ENCODE measurements around the gene MAGI2. TPM values are rescaled to one million over a fixed set of nuclear protein-coding genes. Genes with fewer than 3 reads are reported as not detected.
"Not testable (repeated sequence)": the region's sequence is repeated elsewhere in the genome, so short reads cannot be mapped to it uniquely, and the experiment has no call there.

Gene MAGI2
- total RNA-seq, 4 donors from 2014 or later: 0.90 to 2.4 (median 0.99) TPM

- Histone ChIP-seq H3K4me1 (no peaks in the 10 kb centered on the region), H3K36me3 (no peaks in the 10 kb centered on the region), H3K27ac (no peak overlapping the region), H3K9me3 (no peaks in the 10 kb centered on the region), H3K27me3 (no peaks in the 10 kb centered on the region), H3K4me3 (no peak overlapping the region)
- no peak for ATAC-seq
- TF ChIP-seq POLR2A (IDR thresholded peaks at IDR 0.05) (no peak), CTCF (IDR thresholded peaks at IDR 0.05 in 4 of 5, conservative IDR thresholded peaks at IDR 0.05 in 1 of 5) (no peak)
- in situ Hi-C loops (cut with MboI; ENCODE audit: low sequenced_read_pairs in 4 of 4): no loop called here
- intact Hi-C loops (cut with DNase I; ENCODE audit: low total_unique reads): no loop called here
- DNase-seq: no peak
Observed at GRCh38 chr7:78594156-78594555, 859.3 kb downstream of the MAGI2 start.

- Histone ChIP-seq H3K36me3 (no peaks in the 10 kb centered on the region), H3K9me3 (no peaks in the 10 kb centered on the region), H3K27me3 (no peaks in the 10 kb centered on the region), H3K4me3 (no peak overlapping the region), H3K27ac (no peak overlapping the region), H3K4me1 (no peaks in the 10 kb centered on the region)
- intact Hi-C loops (cut with DNase I; ENCODE audit: low total_unique reads): no loop called here
- TF ChIP-seq POLR2A (IDR thresholded peaks at IDR 0.05): no peak
- no peak for TF ChIP-seq CTCF (IDR thresholded peaks at IDR 0.05 in 4 of 5, conservative IDR thresholded peaks at IDR 0.05 in 1 of 5)
- DNase-seq: no peak
- no peak for ATAC-seq
- in situ Hi-C loops (cut with MboI; ENCODE audit: low sequenced_read_pairs in 4 of 4): no loop called here
Observed at GRCh38 chr7:78588393-78588792, 865.1 kb downstream of the MAGI2 start.

GRCh38 chr7:78587443-78588044, 865.9 kb downstream of the MAGI2 start:
- Histone ChIP-seq H3K4me3 (no peak overlapping the region), H3K4me1 (no peaks in the 10 kb centered on the region), H3K27me3 (no peaks in the 10 kb centered on the region), H3K27ac (no peak overlapping the region), H3K9me3 (no peaks in the 10 kb centered on the region), H3K36me3 (no peaks in the 10 kb centered on the region)
- in situ Hi-C loops (cut with MboI; ENCODE audit: low sequenced_read_pairs in 4 of 4) (no loop called here), intact Hi-C loops (cut with DNase I; ENCODE audit: low total_unique reads) (no loop called here)
- ATAC-seq (no peak), DNase-seq (no peak)
- TF ChIP-seq POLR2A (IDR thresholded peaks at IDR 0.05) (no peak), CTCF (IDR thresholded peaks at IDR 0.05 in 4 of 5, conservative IDR thresholded peaks at IDR 0.05 in 1 of 5) (no peak)

- in situ Hi-C loops (cut with MboI; ENCODE audit: low sequenced_read_pairs in 4 of 4) (no loop called here), intact Hi-C loops (cut with DNase I; ENCODE audit: low total_unique reads) (no loop called here)
- H3K4me3 ChIP-seq: no peak overlapping the region
- no peak for DNase-seq
- H3K36me3 ChIP-seq: no peaks in the 10 kb centered on the region
- no peak for TF ChIP-seq POLR2A (IDR thresholded peaks at IDR 0.05)
- no peak for TF ChIP-seq CTCF (IDR thresholded peaks at IDR 0.05 in 4 of 5, conservative IDR thresholded peaks at IDR 0.05 in 1 of 5)
- H3K27ac ChIP-seq: no peak overlapping the region
- no peaks in the 10 kb centered on the region for H3K9me3 ChIP-seq
- H3K4me1 ChIP-seq: no peaks in the 10 kb centered on the region
- H3K27me3 ChIP-seq: no peaks in the 10 kb centered on the region
- ATAC-seq: no peak
Observed at GRCh38 chr7:78585980-78586379, 867.5 kb downstream of the MAGI2 start.

- intact Hi-C loops (cut with DNase I; ENCODE audit: low total_unique reads): no loop called here
- Histone ChIP-seq H3K36me3 (no peaks in the 10 kb centered on the region), H3K4me3 (no peak overlapping the region), H3K27me3 (no peaks in the 10 kb centered on the region), H3K9me3 (no peaks in the 10 kb centered on the region), H3K4me1 (no peaks in the 10 kb centered on the region), H3K27ac (no peak overlapping the region)
- no peak for TF ChIP-seq POLR2A (IDR thresholded peaks at IDR 0.05)
- TF ChIP-seq CTCF (IDR thresholded peaks at IDR 0.05 in 4 of 5, conservative IDR thresholded peaks at IDR 0.05 in 1 of 5): no peak
- in situ Hi-C loops (cut with MboI; ENCODE audit: low sequenced_read_pairs in 4 of 4): no loop called here
- ATAC-seq: no peak
- no peak for DNase-seq
Observed at GRCh38 chr7:78578686-78579085, 874.8 kb downstream of the MAGI2 start.

GRCh38 chr7:78577174-78577952, 876.1 kb downstream of the MAGI2 start:
- H3K27me3 ChIP-seq; H3K4me1 ChIP-seq; DNase-seq; ATAC-seq; in situ Hi-C loops (cut with MboI; ENCODE audit: low sequenced_read_pairs in 4 of 4); H3K36me3 ChIP-seq; H3K4me3 ChIP-seq; H3K27ac ChIP-seq; H3K9me3 ChIP-seq; intact Hi-C loops (cut with DNase I; ENCODE audit: low total_unique reads): not testable (repeated sequence)
